BJ (cell line): ENCODE data around the gene PLS3. TPM values are rescaled to one million over a fixed set of nuclear protein-coding genes. Genes with fewer than 3 reads are reported as not detected.
A peak's percentile ranks its signal among the peaks of the same experiment; 100 is the strongest.

Experiments used
- CTCF ChIA-PET: fragments of 350-600 bp; formaldehyde crosslinking; extraction: SDS; loops from one replicate; lab custom pipeline; 2021; ENCODE audit warnings: antibody characterized with exemption, inconsistent platforms; lab: Yijun Ruan, JAX
- POLR2A ChIA-PET: fragments of 300-600 bp; sonication (Branson Sonifier 250); formaldehyde crosslinking; extraction: SDS; loops from one replicate; lab custom pipeline; 2021; ENCODE audit warnings: antibody characterized with exemption; lab: Charles Lee
- DNase-seq: peaks from one replicate; pipeline ENCODE4 v3.0.0-alpha.2; 2011; ENCODE audit warnings: low read depth
- H3K27me3 ChIP-seq: 2 replicates; pipeline ENCODE4 v1.6.0; 2011; ENCODE audit warnings: low read length; ENCODE audit not compliant: control insufficient read depth, insufficient read depth
- H3K36me3 ChIP-seq: 2 replicates; pipeline ENCODE4 v1.5.1; 2011; ENCODE audit warnings: low read length; ENCODE audit not compliant: control insufficient read depth, insufficient read depth
- H3K4me3 ChIP-seq: 2 replicates; pipeline ENCODE4 v1.5.1; 2011; ENCODE audit warnings: low read depth, mild to moderate bottlenecking, control low read depth, low read length
- polyA minus RNA-seq: library from RNA; depleted of rRNA, polyadenylated mRNA; stranded (reverse); fragments of >200 nt; gene quantifications from 2 replicates; pipeline ENCODE4 v1.2.3, GENCODE V29; 2011; rRNA and poly(A)+ RNA removed
- polyA plus RNA-seq: library from polyadenylated mRNA; depleted of rRNA; stranded (reverse); fragments of >200 nt; gene quantifications from 2 replicates; pipeline ENCODE4 v1.2.3, GENCODE V29; 2011; rRNA removed
- TF ChIP-seq, protein P1 (sequence below): IDR thresholded peaks from 2 replicates; pipeline ENCODE4 v1.5.1; 2011; ENCODE audit warnings: low read depth, mild to moderate bottlenecking, control low read depth, inconsistent platforms, low read length, moderate library complexity; ENCODE audit not compliant: insufficient read depth

PLS3 gene
- polyA plus RNA-seq = 67.7 and 165 TPM in 2 replicates
- polyA minus RNA-seq = 35.2 and 39.0 TPM in 2 replicates

DNA sequence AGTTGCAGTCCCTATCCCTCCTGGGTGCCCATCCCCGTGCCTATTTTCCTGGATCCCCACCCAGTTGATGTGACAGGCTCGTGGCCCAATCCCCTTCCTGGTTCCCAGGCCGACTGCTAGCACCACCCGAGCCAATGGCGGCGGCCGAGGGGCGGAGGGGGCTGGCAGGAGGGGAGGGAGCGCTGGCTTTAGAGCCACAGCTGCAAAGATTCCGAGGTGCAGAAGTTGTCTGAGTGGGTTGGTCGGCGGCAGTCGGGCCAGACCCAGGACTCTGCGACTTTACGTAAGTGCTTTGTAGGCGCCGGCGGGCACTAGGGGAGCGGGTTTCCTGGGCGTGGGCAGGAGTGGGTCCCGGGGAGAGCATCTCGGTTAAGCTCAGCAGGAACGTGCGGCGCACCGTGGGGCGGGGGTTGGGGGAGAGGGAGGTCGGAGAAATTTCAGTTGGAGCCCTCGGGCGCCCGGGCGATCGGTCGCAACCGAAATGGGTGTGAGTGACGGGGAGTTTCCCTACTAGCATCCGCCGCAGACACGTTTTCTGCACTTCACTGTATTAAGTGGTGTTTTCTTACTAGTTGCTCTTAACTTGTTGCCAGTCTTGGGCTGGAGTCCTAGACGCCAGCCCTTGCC, at the start of gene PLS3:
Gene PLS3 (plus strand): TSS at position 197 of the 627 bp plus-strand sequence. CDS start 49,077 bp downstream, outside the sequence.
- no peaks in the 10 kb centered on the region for H3K27me3 ChIP-seq
- TF ChIP-seq, protein P1, sequence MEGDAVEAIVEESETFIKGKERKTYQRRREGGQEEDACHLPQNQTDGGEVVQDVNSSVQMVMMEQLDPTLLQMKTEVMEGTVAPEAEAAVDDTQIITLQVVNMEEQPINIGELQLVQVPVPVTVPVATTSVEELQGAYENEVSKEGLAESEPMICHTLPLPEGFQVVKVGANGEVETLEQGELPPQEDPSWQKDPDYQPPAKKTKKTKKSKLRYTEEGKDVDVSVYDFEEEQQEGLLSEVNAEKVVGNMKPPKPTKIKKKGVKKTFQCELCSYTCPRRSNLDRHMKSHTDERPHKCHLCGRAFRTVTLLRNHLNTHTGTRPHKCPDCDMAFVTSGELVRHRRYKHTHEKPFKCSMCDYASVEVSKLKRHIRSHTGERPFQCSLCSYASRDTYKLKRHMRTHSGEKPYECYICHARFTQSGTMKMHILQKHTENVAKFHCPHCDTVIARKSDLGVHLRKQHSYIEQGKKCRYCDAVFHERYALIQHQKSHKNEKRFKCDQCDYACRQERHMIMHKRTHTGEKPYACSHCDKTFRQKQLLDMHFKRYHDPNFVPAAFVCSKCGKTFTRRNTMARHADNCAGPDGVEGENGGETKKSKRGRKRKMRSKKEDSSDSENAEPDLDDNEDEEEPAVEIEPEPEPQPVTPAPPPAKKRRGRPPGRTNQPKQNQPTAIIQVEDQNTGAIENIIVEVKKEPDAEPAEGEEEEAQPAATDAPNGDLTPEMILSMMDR = no peak
- no peaks in the 10 kb centered on the region for H3K36me3 ChIP-seq
- CTCF ChIA-PET = interaction anchor here (1.2 kb wide), 1 partner anchor 89 kb away, joined by 3 read pairs; no protein-coding TSS in a partner anchor
- peak within 1 kb of the TSS; percentile 72 for H3K4me3 ChIP-seq
- peak; percentile 37 for DNase-seq
- POLR2A ChIA-PET = no interaction called here

- no peak for DNase-seq
- POLR2A ChIA-PET = no interaction called here
- Histone ChIP-seq H3K4me3 (no peak overlapping the region), H3K36me3 (no peaks in the 10 kb centered on the region), H3K27me3 (no peaks in the 10 kb centered on the region)
- TF ChIP-seq, protein P1 = no peak
- CTCF ChIA-PET = no interaction called here
These were observed 42.9 kb upstream of the PLS3 start for GRCh38 chrX:115518113-115518512.

DNA sequence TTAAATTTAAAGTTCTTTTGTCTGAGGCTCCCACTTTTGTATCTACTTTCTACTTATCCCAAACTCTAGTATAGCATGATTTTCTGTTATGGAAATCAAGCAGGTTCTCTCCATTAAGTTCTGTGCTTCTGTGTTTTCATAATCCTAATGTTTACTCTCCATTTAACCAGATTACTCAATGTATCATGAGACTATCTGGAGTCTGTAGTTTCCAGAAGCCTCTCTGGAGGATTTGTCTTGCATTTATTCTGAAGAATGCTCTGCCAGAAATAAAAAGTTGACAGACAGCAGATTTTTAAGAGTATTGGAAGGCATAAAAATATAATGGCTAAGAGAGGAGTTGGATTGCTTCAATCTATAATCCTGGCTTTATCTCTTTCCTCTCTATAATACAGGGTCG, 39.2 kb upstream of the PLS3 start:
- no peaks in the 10 kb centered on the region for H3K27me3 ChIP-seq
- no peaks in the 10 kb centered on the region for H3K36me3 ChIP-seq
- TF ChIP-seq, protein P1 = no peak
- DNase-seq = no peak
- ChIA-PET POLR2A (no interaction called here), CTCF (no interaction called here)
- no peak overlapping the region for H3K4me3 ChIP-seq

GRCh38 chrX:115522952-115523351, 38.0 kb upstream of the PLS3 start:
- ChIA-PET CTCF (no interaction called here), POLR2A (no interaction called here)
- no peak for DNase-seq
- Histone ChIP-seq H3K27me3 (no peaks in the 10 kb centered on the region), H3K36me3 (no peaks in the 10 kb centered on the region), H3K4me3 (no peak overlapping the region)
- TF ChIP-seq, protein P1 = no peak

GRCh38 chrX:115525486-115525885, 35.5 kb upstream of the PLS3 start:
- TF ChIP-seq, protein P1 = no peak
- ChIA-PET POLR2A (no interaction called here), CTCF (no interaction called here)
- Histone ChIP-seq H3K36me3 (no peaks in the 10 kb centered on the region), H3K4me3 (no peak overlapping the region), H3K27me3 (no peaks in the 10 kb centered on the region)
- DNase-seq = no peak
